Endothelial cell of umbilical vein (primary cell): ENCODE results near the gene TEX28. TPM values are rescaled to one million over a fixed set of nuclear protein-coding genes. Genes with fewer than 3 reads are reported as not detected.
"Not testable (repeated sequence)": the region's sequence is repeated elsewhere in the genome, so short reads cannot be mapped to it uniquely, and the experiment has no call there.

ENCODE experiments used
- BruUV-seq: library from RNA; stranded (reverse); fragments of 400-500 nt; replicated peaks from 2 replicates; lab custom pipeline; 2021; lab: Mats Ljungman, UMichigan
- CTCF ChIA-PET: fragments of 300-600, 350-600 bp; sonication (Branson Sonifier 250); formaldehyde crosslinking; loops from one replicate; lab custom pipeline; 2021; ENCODE audit warnings: antibody characterized with exemption, inconsistent platforms; lab: Charles Lee
- POLR2A ChIA-PET: fragments of 300-600, 350-600 bp; sonication (Branson Sonifier 250); formaldehyde crosslinking; loops from one replicate; lab custom pipeline; 2021; ENCODE audit warnings: antibody characterized with exemption, inconsistent platforms; lab: Charles Lee
- DNase-seq: peaks from one replicate; pipeline ENCODE4 v3.0.0-alpha.2; 2011; ENCODE audit warnings: low read depth, low spot score
- FAIRE-seq: peaks from 2 replicates; lab custom pipeline; 2011; peaks lifted over from hg19 to GRCh38; lab: Jason Lieb, UNC
- H2AFZ ChIP-seq: 2 replicates; pipeline ENCODE4 v1.6.0; 2012; ENCODE audit warnings: low read depth, low read length, control low read depth, inconsistent platforms
- H3K27ac ChIP-seq: 2 replicates; pipeline ENCODE4 v1.5.1; 2011; ENCODE audit warnings: low read depth, mild to moderate bottlenecking, control low read depth, low read length, moderate library complexity; ENCODE audit not compliant: insufficient read depth
- H3K27me3 ChIP-seq, 2 experiments: 2 replicates each; pipeline versions ENCODE4 v1.6.0 to v1.6.1; 2011; ENCODE audit warnings: low read length in 2 of 2, mixed read lengths in 1 of 2; ENCODE audit not compliant: control insufficient read depth in 2 of 2, insufficient read depth in 2 of 2
- H3K36me3 ChIP-seq, 2 experiments: 2 replicates in 1 of 2; 3 replicates in 1 of 2; pipeline ENCODE4 v1.5.1; 2011; ENCODE audit warnings: low read length in 2 of 2, mild to moderate bottlenecking in 1 of 2, moderate library complexity in 1 of 2; ENCODE audit not compliant: control insufficient read depth in 2 of 2, insufficient read depth in 2 of 2; ENCODE audit errors: extremely low read depth in 1 of 2
- H3K4me1 ChIP-seq: 3 replicates; pipeline ENCODE4 v1.5.1; 2011; ENCODE audit warnings: mild to moderate bottlenecking, low read length; ENCODE audit not compliant: control insufficient read depth, insufficient read depth; ENCODE audit errors: extremely low read depth
- H3K4me2 ChIP-seq: 2 replicates; pipeline ENCODE4 v1.6.1; 2011; ENCODE audit warnings: low read length, control low read depth, mixed read lengths; ENCODE audit not compliant: insufficient read depth
- H3K4me3 ChIP-seq, 3 experiments: fragments of 200-600 bp in 1 of 3; sonication (generic), shearing (Covaris generic) in 1 of 3; replicated peaks in 1 of 3; 2 replicates each; pipeline ENCODE4 v1.5.1; 2011 to 2016; ENCODE audit warnings: control low read depth in 3 of 3, low read length in 3 of 3, mild to moderate bottlenecking in 2 of 3, inconsistent platforms in 1 of 3, low read depth in 1 of 3, moderate library complexity in 1 of 3; ENCODE audit not compliant: insufficient read depth in 1 of 3
- H3K79me2 ChIP-seq: 2 replicates; pipeline ENCODE4 v1.6.0; 2012; ENCODE audit warnings: low read length, inconsistent platforms; ENCODE audit not compliant: control insufficient read depth, insufficient read depth
- H3K9ac ChIP-seq: replicated peaks from 2 replicates; pipeline ENCODE3; 2011; ENCODE audit warnings: low read length, control low read depth; ENCODE audit not compliant: insufficient read depth; ENCODE audit errors: extremely low read depth
- H3K9me1 ChIP-seq: replicated peaks from 3 replicates; pipeline ENCODE4 v1.6.0; 2011; ENCODE audit warnings: mild to moderate bottlenecking, low read length; ENCODE audit not compliant: control insufficient read depth, insufficient read depth; ENCODE audit errors: extremely low read depth
- H3K9me3 ChIP-seq: replicated peaks from 2 replicates; pipeline ENCODE4 v1.5.1; 2012; ENCODE audit warnings: low read length, inconsistent platforms; ENCODE audit not compliant: control insufficient read depth, insufficient read depth
- H4K20me1 ChIP-seq: replicated peaks from 2 replicates; pipeline ENCODE3; 2011; ENCODE audit warnings: mild to moderate bottlenecking, low read length; ENCODE audit not compliant: control insufficient read depth, insufficient read depth; ENCODE audit errors: extremely low read depth
- dilution Hi-C: fragments of 300-500 bp; cut with MboI; formaldehyde crosslinking; loops from one replicate; pipeline ENCODE4 v1.15.0; 2019; ENCODE audit warnings: low sequenced_read_pairs; ENCODE audit not compliant: extremely low pct_ligation_motif_present
- intact Hi-C: fragments of 100-400 bp; cut with micrococcal nuclease; formaldehyde crosslinking; loops from one replicate; pipeline ENCODE4 v1.10.0; 2022
- polyA plus RNA-seq, 4 experiments: library from polyadenylated mRNA; depleted of rRNA in 3 of 4; stranded (reverse) in 3 of 4; unstranded in 1 of 4; fragments of >200 nt; gene quantifications; 2 replicates each; pipeline versions ENCODE4 v1.2.1 to v1.2.3, GENCODE V29; 2011 to 2012; ENCODE audit warnings: missing spikeins in 1 of 4
- total RNA-seq: library from RNA; stranded (reverse); gene quantifications from 2 replicates; pipeline ENCODE4 v1.2.3, GENCODE V29; 2021

The TEX28 gene
- total and polyA plus RNA-seq, 2 donors (not counting 3 experiments of a cell fraction or from before 2014, with no cell fraction given): not detected

DNA sequence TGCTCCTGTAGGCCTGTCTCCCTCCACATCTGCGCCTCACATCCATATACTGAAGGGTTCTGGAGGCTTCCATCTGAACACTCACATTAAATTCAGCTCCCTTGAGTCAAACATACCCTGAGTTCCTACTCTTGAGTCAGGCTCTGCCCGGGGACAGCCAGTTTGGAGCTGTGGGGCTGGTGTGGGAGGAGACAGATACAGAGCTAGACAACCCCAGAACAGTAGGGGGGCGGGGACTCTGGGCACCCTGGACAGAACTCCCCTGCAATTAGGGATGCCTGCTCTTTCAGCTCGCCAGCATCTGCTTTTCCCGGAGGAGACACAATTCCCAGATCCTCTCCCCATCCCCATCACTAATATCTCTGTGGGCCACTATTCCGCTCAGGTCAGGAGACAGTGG, 69.6 kb downstream of the TEX28 start:
- H3K4me3 ChIP-seq, H3K27ac ChIP-seq, POLR2A ChIA-PET, H3K4me1 ChIP-seq, H3K4me2 ChIP-seq, CTCF ChIA-PET, H3K79me2 ChIP-seq, H3K9me1 ChIP-seq, H4K20me1 ChIP-seq, H3K27me3 ChIP-seq, H3K36me3 ChIP-seq, FAIRE-seq, BruUV-seq, H3K9me3 ChIP-seq, intact Hi-C loops, DNase-seq, dilution Hi-C loops, H2AFZ ChIP-seq, H3K9ac ChIP-seq: not testable (repeated sequence)

Other genes starting within 250 kb of the TEX28 start
- gene MECP2, start 197.4 kb downstream of the TEX28 start, total RNA-seq: 40.9 and 45.3 TPM in 2 replicates
- 7.7 and 9.0 TPM in 2 replicates for gene MECP2, start 197.4 kb downstream of the TEX28 start, polyA plus RNA-seq
- gene OPN1LW, start 150.9 kb downstream of the TEX28 start, total RNA-seq: not detected in 2 replicates
- not detected in 2 replicates for gene OPN1LW, start 150.9 kb downstream of the TEX28 start, polyA plus RNA-seq
- not detected in 2 replicates for gene OPN1MW, start 112.5 kb downstream of the TEX28 start, total RNA-seq
- 0.10 TPM in 1 of 2 replicates, not detected in the other for gene OPN1MW, start 112.5 kb downstream of the TEX28 start, polyA plus RNA-seq
- not detected in 2 replicates for gene OPN1MW2, start 75.4 kb downstream of the TEX28 start, total RNA-seq
- not detected in 2 replicates for gene OPN1MW2, start 75.4 kb downstream of the TEX28 start, polyA plus RNA-seq
- gene OPN1MW3, start 37.5 kb downstream of the TEX28 start, total RNA-seq: not detected in 2 replicates
- gene OPN1MW3, start 37.5 kb downstream of the TEX28 start, polyA plus RNA-seq: not detected in 2 replicates
- not detected in 2 replicates for gene TKTL1, start 671 bp upstream of the TEX28 start, total RNA-seq
- gene TKTL1, start 671 bp upstream of the TEX28 start, polyA plus RNA-seq: 0.03 TPM in 1 of 2 replicates, not detected in the other
- 1,474 and 1,671 TPM in 2 replicates for gene FLNA, start 79.5 kb upstream of the TEX28 start, total RNA-seq
- gene FLNA, start 79.5 kb upstream of the TEX28 start, polyA plus RNA-seq: 658 and 817 TPM in 2 replicates
- gene EMD, start 84.2 kb upstream of the TEX28 start, total RNA-seq: 71.5 and 76.8 TPM in 2 replicates
- 47.0 and 50.6 TPM in 2 replicates for gene EMD, start 84.2 kb upstream of the TEX28 start, polyA plus RNA-seq
- 2,493 and 2,979 TPM in 2 replicates for gene RPL10, start 103.3 kb upstream of the TEX28 start, total RNA-seq
- gene RPL10, start 103.3 kb upstream of the TEX28 start, polyA plus RNA-seq: 6,375 and 7,586 TPM in 2 replicates
- gene DNASE1L1, start 114.1 kb upstream of the TEX28 start, total RNA-seq: 47.5 and 61.5 TPM in 2 replicates
- 84.9 and 90.8 TPM in 2 replicates for gene DNASE1L1, start 114.1 kb upstream of the TEX28 start, polyA plus RNA-seq
- gene TAFAZZIN, start 116.4 kb upstream of the TEX28 start, total RNA-seq: 43.4 and 46.6 TPM in 2 replicates
- 33.8 and 37.2 TPM in 2 replicates for gene TAFAZZIN, start 116.4 kb upstream of the TEX28 start, polyA plus RNA-seq
- 136 and 145 TPM in 2 replicates for gene ATP6AP1, start 133.6 kb upstream of the TEX28 start, total RNA-seq
- gene ATP6AP1, start 133.6 kb upstream of the TEX28 start, polyA plus RNA-seq: 322 and 393 TPM in 2 replicates
- gene GDI1, start 142.0 kb upstream of the TEX28 start, total RNA-seq: 128 and 131 TPM in 2 replicates
- 247 and 267 TPM in 2 replicates for gene GDI1, start 142.0 kb upstream of the TEX28 start, polyA plus RNA-seq
- 111 and 123 TPM in 2 replicates for gene FAM50A, start 149.0 kb upstream of the TEX28 start, total RNA-seq
- 66.6 and 75.9 TPM in 2 replicates for gene FAM50A, start 149.0 kb upstream of the TEX28 start, polyA plus RNA-seq
- gene PLXNA3, start 163.2 kb upstream of the TEX28 start, total RNA-seq: 58.3 and 58.6 TPM in 2 replicates
- gene PLXNA3, start 163.2 kb upstream of the TEX28 start, polyA plus RNA-seq: 56.8 and 63.2 TPM in 2 replicates
- gene LAGE3, start 184.2 kb upstream of the TEX28 start, total RNA-seq: 14.3 and 17.8 TPM in 2 replicates
- gene LAGE3, start 184.2 kb upstream of the TEX28 start, polyA plus RNA-seq: 31.9 and 47.8 TPM in 2 replicates
- gene UBL4A, start 191.5 kb upstream of the TEX28 start, total RNA-seq: 27.2 and 31.4 TPM in 2 replicates
- 25.3 and 28.3 TPM in 2 replicates for gene UBL4A, start 191.5 kb upstream of the TEX28 start, polyA plus RNA-seq
- gene SLC10A3, start 195.5 kb upstream of the TEX28 start, total RNA-seq: 19.7 and 22.6 TPM in 2 replicates
- 21.9 and 30.8 TPM in 2 replicates for gene SLC10A3, start 195.5 kb upstream of the TEX28 start, polyA plus RNA-seq
- gene FAM3A, start 221.1 kb upstream of the TEX28 start, total RNA-seq: 25.6 and 42.9 TPM in 2 replicates
- gene FAM3A, start 221.1 kb upstream of the TEX28 start, polyA plus RNA-seq: 32.0 and 37.3 TPM in 2 replicates